Vagina (tissue), 2 donors: Measurements from ENCODE around the gene INPP5J.

ENCODE experiments used
- POLR2A ChIP-seq, 2 donors: fragments of 450-650 bp; IDR thresholded peaks; one replicate each; pipeline ENCODE4 v1.6.1; 2017; ENCODE audit warnings: antibody characterized with exemption in 2 of 2, mild to moderate bottlenecking in 2 of 2, moderate library complexity in 2 of 2
- POLR2AphosphoS5 ChIP-seq, 2 donors: sonication (generic); formaldehyde crosslinking; IDR thresholded peaks; one replicate each; pipeline ENCODE4 v1.9.0; 2017; ENCODE audit warnings: antibody characterized with exemption in 2 of 2, mild to moderate bottlenecking in 2 of 2, low read depth in 1 of 2; ENCODE audit not compliant: insufficient read depth in 1 of 2
- TF ChIP-seq, protein P1 (sequence below), 3 experiments: fragments of 450-650 bp in 2 of 3; fragments of 200-600 bp in 1 of 3; sonication (generic) in 1 of 3; IDR thresholded peaks; one replicate each; pipeline ENCODE4 v1.5.1; 2017 to 2019; ENCODE audit warnings: antibody characterized with exemption in 3 of 3, mild to moderate bottlenecking in 2 of 3, moderate library complexity in 2 of 3

DNA sequence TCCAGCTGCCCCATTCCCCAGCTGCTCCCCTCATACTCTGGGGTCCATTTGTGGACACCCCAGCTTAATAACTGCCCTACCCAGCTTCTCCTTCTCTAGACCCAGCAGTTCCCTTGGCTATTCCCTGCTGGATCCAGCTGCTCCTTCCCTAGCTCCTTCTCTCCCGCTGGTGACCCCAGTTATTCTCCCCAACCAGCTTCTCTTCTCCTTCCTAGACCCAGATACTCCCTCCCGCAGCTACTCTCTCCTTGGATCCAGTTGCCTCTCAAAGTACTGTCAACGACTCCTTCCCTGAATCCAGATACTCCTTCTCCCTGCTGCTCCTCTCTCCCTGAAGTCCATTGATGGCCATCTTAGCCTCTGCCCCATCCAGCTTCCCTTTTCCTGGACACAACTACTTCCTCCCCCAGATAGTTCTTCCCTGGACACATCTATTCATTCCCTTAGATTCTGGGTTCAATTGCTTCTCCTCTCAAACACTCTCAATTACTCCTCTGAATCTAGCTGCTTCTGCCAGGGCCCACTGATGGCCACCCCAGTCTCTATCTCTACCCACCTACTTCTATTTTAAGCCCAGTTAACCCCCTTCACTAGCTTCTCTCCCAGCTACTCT is 27.0 kb upstream of the INPP5J start:
- TF ChIP-seq, protein P1, sequence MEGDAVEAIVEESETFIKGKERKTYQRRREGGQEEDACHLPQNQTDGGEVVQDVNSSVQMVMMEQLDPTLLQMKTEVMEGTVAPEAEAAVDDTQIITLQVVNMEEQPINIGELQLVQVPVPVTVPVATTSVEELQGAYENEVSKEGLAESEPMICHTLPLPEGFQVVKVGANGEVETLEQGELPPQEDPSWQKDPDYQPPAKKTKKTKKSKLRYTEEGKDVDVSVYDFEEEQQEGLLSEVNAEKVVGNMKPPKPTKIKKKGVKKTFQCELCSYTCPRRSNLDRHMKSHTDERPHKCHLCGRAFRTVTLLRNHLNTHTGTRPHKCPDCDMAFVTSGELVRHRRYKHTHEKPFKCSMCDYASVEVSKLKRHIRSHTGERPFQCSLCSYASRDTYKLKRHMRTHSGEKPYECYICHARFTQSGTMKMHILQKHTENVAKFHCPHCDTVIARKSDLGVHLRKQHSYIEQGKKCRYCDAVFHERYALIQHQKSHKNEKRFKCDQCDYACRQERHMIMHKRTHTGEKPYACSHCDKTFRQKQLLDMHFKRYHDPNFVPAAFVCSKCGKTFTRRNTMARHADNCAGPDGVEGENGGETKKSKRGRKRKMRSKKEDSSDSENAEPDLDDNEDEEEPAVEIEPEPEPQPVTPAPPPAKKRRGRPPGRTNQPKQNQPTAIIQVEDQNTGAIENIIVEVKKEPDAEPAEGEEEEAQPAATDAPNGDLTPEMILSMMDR (IDR thresholded peaks at IDR 0.05), result no peak
- TF ChIP-seq POLR2A (IDR thresholded peaks at IDR 0.05), result no peak
- no peak for TF ChIP-seq POLR2AphosphoS5 (IDR thresholded peaks at IDR 0.05; ENCODE audit: insufficient read depth in 1 of 2, low read depth in 1 of 2)
